ENCODE results near the gene NLGN4Y. TPM values are rescaled to one million over a fixed set of nuclear protein-coding genes. Genes with fewer than 3 reads are reported as not detected.

The NLGN4Y gene
- total and polyA plus RNA-seq, 8 donors = 0.25 to 3.1 (median 1.7) TPM; not detected in 3

DNA sequence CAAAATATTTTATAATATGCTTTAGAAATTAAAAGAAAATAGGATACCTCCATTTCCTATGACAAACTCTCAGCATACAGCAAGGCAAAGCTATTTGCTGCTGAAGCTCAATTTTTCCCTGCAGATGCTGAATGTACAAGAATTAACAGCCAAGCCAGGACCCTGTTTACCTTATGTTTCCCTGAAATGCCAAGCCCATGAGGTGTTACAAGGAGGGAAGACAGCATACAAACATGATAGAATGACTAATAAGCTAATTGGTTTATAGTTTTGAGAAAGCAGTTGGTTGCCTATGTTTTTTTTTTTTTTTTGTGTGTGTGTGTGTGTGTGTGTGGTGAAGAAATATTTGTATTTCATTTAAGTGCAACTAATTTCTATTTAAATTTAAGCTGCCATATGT is 113.2 kb downstream of the NLGN4Y start:
- H3K4me3 ChIP-seq = no peak overlapping the region
- H3K27me3 ChIP-seq = no peaks in the 10 kb centered on the region
- H3K27ac ChIP-seq = no peak overlapping the region
- intact Hi-C loops (cut with DNase I; ENCODE audit: low total_unique reads) = no loop called here
- H3K4me1 ChIP-seq = no peaks in the 10 kb centered on the region
- DNase-seq = no peak
- no peaks in the 10 kb centered on the region for H3K36me3 ChIP-seq
- TF ChIP-seq POLR2AphosphoS5 (IDR thresholded peaks at IDR 0.05) (no peak), EP300 (IDR thresholded peaks at IDR 0.05) (no peak)
- H3K9me3 ChIP-seq = no peaks in the 10 kb centered on the region

DNA sequence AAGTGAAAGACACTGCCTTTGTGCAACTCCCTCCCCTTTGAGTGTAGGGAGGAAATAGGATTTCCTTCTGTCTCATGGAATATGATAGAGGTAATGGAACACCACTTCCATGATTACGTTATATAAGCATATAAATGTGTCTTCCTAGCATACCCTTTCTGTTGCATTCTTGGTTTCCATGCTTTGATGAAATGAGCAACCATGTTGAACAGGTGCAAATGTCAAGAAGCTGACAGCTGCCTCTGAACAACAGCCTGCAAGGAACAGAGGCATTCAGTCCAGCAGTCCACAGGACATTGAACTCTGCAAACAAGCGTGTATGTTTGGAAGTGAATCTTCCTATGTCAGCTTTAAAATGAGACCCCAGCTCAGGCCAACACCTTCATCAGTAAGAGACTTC is 117.5 kb downstream of the NLGN4Y start:
- no peaks in the 10 kb centered on the region for H3K27me3 ChIP-seq
- no peaks in the 10 kb centered on the region for H3K36me3 ChIP-seq
- H3K4me1 ChIP-seq = no peaks in the 10 kb centered on the region
- WGBS, 5 donors = 82 to 90% (median 83%) methylated on average over 2 of the region's 2 CpGs; no CpG with 5 or more reads in 2 of the 5 donors
- DNase-seq = no peak
- intact Hi-C loops (cut with DNase I; ENCODE audit: low total_unique reads) = no loop called here
- no peak overlapping the region for H3K27ac ChIP-seq
- no peak for TF ChIP-seq POLR2A (IDR thresholded peaks at IDR 0.05)
- no peak for TF ChIP-seq EP300 (IDR thresholded peaks at IDR 0.05)
- no peak for TF ChIP-seq POLR2AphosphoS5 (IDR thresholded peaks at IDR 0.05)
- TF ChIP-seq, protein P1, sequence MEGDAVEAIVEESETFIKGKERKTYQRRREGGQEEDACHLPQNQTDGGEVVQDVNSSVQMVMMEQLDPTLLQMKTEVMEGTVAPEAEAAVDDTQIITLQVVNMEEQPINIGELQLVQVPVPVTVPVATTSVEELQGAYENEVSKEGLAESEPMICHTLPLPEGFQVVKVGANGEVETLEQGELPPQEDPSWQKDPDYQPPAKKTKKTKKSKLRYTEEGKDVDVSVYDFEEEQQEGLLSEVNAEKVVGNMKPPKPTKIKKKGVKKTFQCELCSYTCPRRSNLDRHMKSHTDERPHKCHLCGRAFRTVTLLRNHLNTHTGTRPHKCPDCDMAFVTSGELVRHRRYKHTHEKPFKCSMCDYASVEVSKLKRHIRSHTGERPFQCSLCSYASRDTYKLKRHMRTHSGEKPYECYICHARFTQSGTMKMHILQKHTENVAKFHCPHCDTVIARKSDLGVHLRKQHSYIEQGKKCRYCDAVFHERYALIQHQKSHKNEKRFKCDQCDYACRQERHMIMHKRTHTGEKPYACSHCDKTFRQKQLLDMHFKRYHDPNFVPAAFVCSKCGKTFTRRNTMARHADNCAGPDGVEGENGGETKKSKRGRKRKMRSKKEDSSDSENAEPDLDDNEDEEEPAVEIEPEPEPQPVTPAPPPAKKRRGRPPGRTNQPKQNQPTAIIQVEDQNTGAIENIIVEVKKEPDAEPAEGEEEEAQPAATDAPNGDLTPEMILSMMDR (IDR thresholded peaks at IDR 0.05) = no peak
- H3K4me3 ChIP-seq = no peak overlapping the region
- no peaks in the 10 kb centered on the region for H3K9me3 ChIP-seq

DNA sequence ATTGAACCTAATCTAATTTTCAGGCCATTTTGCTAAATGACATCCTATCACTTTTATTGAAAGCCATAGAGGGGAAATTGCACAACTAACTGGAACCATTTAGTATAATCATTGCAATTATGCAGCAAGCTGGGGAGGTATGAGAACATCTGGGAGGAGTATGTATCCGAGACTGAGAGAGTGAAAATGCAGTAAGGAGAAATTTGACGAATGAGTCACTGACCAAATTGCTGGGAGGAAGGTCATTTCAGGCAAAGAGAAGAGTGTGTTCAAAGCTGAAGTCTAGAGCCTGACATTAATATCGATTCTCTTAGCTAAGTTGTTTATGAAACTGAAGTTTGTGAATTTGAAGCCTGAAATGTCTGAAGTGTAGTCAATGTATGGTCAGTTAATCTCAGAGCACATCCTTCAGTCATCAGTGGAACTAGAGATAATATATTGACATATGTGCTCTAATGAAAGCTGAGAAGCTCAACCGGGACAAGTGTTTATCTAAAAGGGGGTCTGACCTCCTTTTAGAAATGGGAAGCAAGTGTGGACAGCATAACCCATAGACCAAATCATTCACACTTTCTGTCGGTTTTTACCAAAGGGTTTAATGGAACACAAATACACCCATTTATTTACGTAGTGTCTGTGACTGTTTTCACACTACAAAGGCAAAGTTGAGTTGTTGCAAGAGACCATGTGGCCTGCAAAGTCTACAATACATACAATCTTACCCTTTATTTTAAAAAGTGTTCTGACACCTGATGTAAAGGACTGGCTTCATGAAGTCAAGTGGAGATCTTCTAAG is 120.0 kb downstream of the NLGN4Y start:
- Histone ChIP-seq H3K9me3 (no peaks in the 10 kb centered on the region), H3K27ac (no peak overlapping the region), H3K4me1 (no peaks in the 10 kb centered on the region), H3K27me3 (no peaks in the 10 kb centered on the region), H3K36me3 (no peaks in the 10 kb centered on the region), H3K4me3 (no peak overlapping the region)
- TF ChIP-seq POLR2AphosphoS5 (IDR thresholded peaks at IDR 0.05) (no peak), EP300 (IDR thresholded peaks at IDR 0.05) (no peak), POLR2A (IDR thresholded peaks at IDR 0.05) (no peak)
- TF ChIP-seq, protein P1 (IDR thresholded peaks at IDR 0.05) = no peak
- intact Hi-C loops (cut with DNase I; ENCODE audit: low total_unique reads) = no loop called here
- no peak for DNase-seq
- 48 to 58% (median 52%) methylated on average over 6 of the region's 6 CpGs; no CpG with 5 or more reads in 2 of the 5 donors for WGBS, 5 donors

DNA sequence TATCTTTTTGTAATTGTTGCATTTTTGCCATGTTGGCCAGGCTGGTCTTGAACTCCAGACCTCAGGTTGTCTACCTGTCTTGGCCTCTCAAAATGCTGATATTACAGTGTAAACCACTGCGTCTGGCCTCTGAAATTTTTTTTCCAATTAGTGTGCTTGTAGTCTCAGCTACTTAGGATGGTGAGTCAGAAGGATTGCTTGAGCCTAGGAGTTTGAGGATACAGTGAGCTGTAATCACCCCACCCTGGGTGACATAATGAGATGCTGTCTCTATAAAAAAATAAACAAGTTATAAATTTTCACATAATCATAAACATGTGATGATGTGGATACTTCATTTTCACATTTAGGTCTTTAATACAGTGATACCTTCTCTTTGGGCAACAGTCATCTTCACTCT is 154.9 kb downstream of the NLGN4Y start:
- intact Hi-C loops (cut with DNase I; ENCODE audit: low total_unique reads) = no loop called here
- 83 to 100% (median 91%) methylated on average over 1 of the region's 1 CpG; no CpG with 5 or more reads in 2 of the 5 donors for WGBS, 5 donors
- no peak for DNase-seq

DNA sequence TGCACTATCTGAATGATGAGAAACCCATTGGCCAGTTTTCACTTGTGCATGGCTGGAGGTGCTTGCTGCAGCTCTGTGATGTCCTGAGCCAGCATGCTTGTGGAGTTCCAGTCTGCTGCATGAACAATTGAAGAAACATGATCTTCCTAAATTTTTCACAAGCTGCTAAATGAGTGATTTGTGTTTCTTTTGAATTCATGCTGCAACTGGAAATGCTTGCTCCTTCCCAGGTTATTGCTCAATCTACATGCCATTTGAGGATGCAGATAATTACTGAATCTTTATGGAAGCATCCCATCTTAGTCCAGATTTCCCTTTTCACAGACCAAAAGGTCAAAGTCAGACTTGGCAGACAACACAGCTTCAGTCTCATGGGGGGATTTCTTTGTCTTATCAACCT is 170.2 kb downstream of the NLGN4Y start:
- intact Hi-C loops (cut with DNase I; ENCODE audit: low total_unique reads) = no loop called here

More for the DNA sequence above, 154.9 kb downstream of the NLGN4Y start:
- Histone ChIP-seq H3K9me3 (no peaks in the 10 kb centered on the region), H3K36me3 (no peaks in the 10 kb centered on the region), H3K27ac (no peak overlapping the region), H3K4me3 (no peak overlapping the region), H3K4me1 (no peaks in the 10 kb centered on the region), H3K27me3 (no peaks in the 10 kb centered on the region)
- no peak for TF ChIP-seq EP300 (IDR thresholded peaks at IDR 0.05)

More for the DNA sequence above, 170.2 kb downstream of the NLGN4Y start:
- no peaks in the 10 kb centered on the region for H3K36me3 ChIP-seq
- no peaks in the 10 kb centered on the region for H3K9me3 ChIP-seq
- H3K27ac ChIP-seq = no peak overlapping the region
- no peak for TF ChIP-seq POLR2AphosphoS5 (IDR thresholded peaks at IDR 0.05)
- TF ChIP-seq EP300 (IDR thresholded peaks at IDR 0.05) = no peak
- TF ChIP-seq POLR2A (IDR thresholded peaks at IDR 0.05) = no peak
- TF ChIP-seq, protein P1 (IDR thresholded peaks at IDR 0.05) = no peak
- DNase-seq = no peak
- no peak overlapping the region for H3K4me3 ChIP-seq
- no peaks in the 10 kb centered on the region for H3K4me1 ChIP-seq
- no peaks in the 10 kb centered on the region for H3K27me3 ChIP-seq

Measured in stomach (tissue), 9 donors.